Heart right ventricle (tissue), 16 donors: ENCODE measurements around the gene PBRM1. TPM values are rescaled to one million over a fixed set of nuclear protein-coding genes. Genes with fewer than 3 reads are reported as not detected.

ENCODE experiments used
- ATAC-seq, 8 donors: fragments of 200-7000 bp; cut with Tn5 transposase; one replicate each; pipeline ENCODE4 v1.9.1; 2020; ENCODE audit warnings: mild to moderate bottlenecking in 8 of 8, moderate library complexity in 8 of 8, moderate number of reproducible peaks in 1 of 8
- DNase-seq, 2 donors: peaks; one replicate each; pipeline ENCODE4 v3.0.0-alpha.2; 2020
- H3K27ac ChIP-seq, 10 donors: fragments of 200-600 bp; sonication (generic) in 2 of 10; one replicate each; pipeline versions ENCODE4 v1.5.0 to v1.8.0; 2020 to 2022; ENCODE audit warnings: mild to moderate bottlenecking in 3 of 10
- H3K27me3 ChIP-seq, 7 donors: fragments of 200-600 bp; one replicate each; pipeline ENCODE4 v1.8.0; 2021 to 2022; ENCODE audit warnings: mild to moderate bottlenecking in 2 of 7
- H3K36me3 ChIP-seq, 9 donors: fragments of 200-600 bp; sonication (generic) in 1 of 9; one replicate each; pipeline versions ENCODE4 v1.5.0 to v1.8.0; 2020 to 2022; ENCODE audit warnings: mild to moderate bottlenecking in 2 of 9
- H3K4me1 ChIP-seq, 9 donors: fragments of 200-600 bp; sonication (generic) in 1 of 9; one replicate each; pipeline versions ENCODE4 v1.5.0 to v1.8.0; 2020 to 2022; ENCODE audit warnings: mild to moderate bottlenecking in 4 of 9
- H3K4me3 ChIP-seq, 10 donors: fragments of 200-600 bp; sonication (generic) in 2 of 10; one replicate each; pipeline versions ENCODE4 v1.5.0 to v1.8.0; 2020 to 2022; ENCODE audit warnings: mild to moderate bottlenecking in 7 of 10, moderate library complexity in 2 of 10
- H3K9me3 ChIP-seq, 11 donors: fragments of 200-600 bp in 10 of 11; sonication (generic) in 2 of 11; one replicate each; pipeline versions ENCODE4 v1.5.0 to v1.8.0; 2013 to 2022; ENCODE audit warnings: mild to moderate bottlenecking in 2 of 11, control low read depth in 1 of 11, moderate library complexity in 1 of 11
- CTCF ChIP-seq, 9 donors: fragments of 200-600 bp; sonication (generic) in 2 of 9; IDR thresholded peaks; one replicate each; pipeline versions ENCODE4 v1.5.0 to v1.8.0; 2021 to 2022; ENCODE audit warnings: antibody characterized with exemption in 9 of 9, mild to moderate bottlenecking in 5 of 9, moderate library complexity in 1 of 9
- whole genome bisulfite sequencing, 2 donors: extraction: QIAGEN DNeasy Blood & Tissue Kit; methylation state at CpG; one replicate each; pipeline ENCODE4 v1.1.7; 2013; ENCODE audit warnings: inconsistent platforms in 1 of 2; 5-methylcytosine and 5-hydroxymethylcytosine counted together
- intact Hi-C, 10 donors: fragments of 100-400 bp; cut with DNase I; formaldehyde crosslinking; loops; one replicate each; pipeline versions ENCODE4 v1.11.1 to v1.14.2; 2022
- polyA plus RNA-seq, 2 donors: library from polyadenylated mRNA; stranded (reverse); fragments of 200-250 nt; gene quantifications; one replicate each; pipeline ENCODE4 v1.2.3, GENCODE V29; 2013
- total RNA-seq, 10 donors: library from RNA; stranded (reverse); fragmentation: NEBNext Ultra II Directional in 3 of 10; extraction: Animal tissue kit (Norgen Biotek cat#: 25700) in 3 of 10; gene quantifications; one replicate each; pipeline versions ENCODE4 v1.2.1 to v1.2.4, GENCODE V29; 2021 to 2023
- donor health status: Arrhythmogenic right ventricular cardiomyopathy.
- donor health status: ischemic (EF 13 %, LVEDD 7.1; RV severe dilation, severe dysfunction).
- donor health status: healthy with polysubstance abuse.
- donor health status: DM: no; HTN: yes; CAD: no.
- donor health status: DM: no; HTN: no; CAD: no.
- donor health status: ischemic (EF 25% LVEDD 6.9; RV normal size, moderate dysfunction).
- donor health status: ischemic (EF 25% LVEDD 5.7; RV mildly dilated, moderate dysfunction).
- donor health status: healthy.
- donor health status: DM: yes; HTN: yes; CAD: no.
- donor health status: Ischemic cardiomyopathy.
- donor health status: ischemic (EF 35%, LVEDD 5.7; RV mildly dilated, moderate dysfunction).
- donor health status: nonischemic (EF 11% LVEDD 7.7; RV severe dilation, severe dysfunction).
- donor health status: DM: yes; HTN: yes; CAD: no.
- donor health status: PGD.
- donor health status: ischemic (EF 29% LVEDD 5.4; RV normal size, mild dysfunction).
- donor health status: nonischemic (EF 23%, LVEDD 6.1; RV moderate dilation, normal function).

The PBRM1 gene
- total and polyA plus RNA-seq, 12 donors = 6.0 to 63.9 (median 50.8) TPM

GRCh38 chr3:52512727-52513126 lies 173.0 kb downstream of the PBRM1 start:
- H3K36me3 ChIP-seq = peaks cover 0 to 97% (median 0%) of the 10 kb centered on the region in 9 donors

GRCh38 chr3:52512105-52512504 lies 173.6 kb downstream of the PBRM1 start:
- Histone ChIP-seq H3K27ac (no peak overlapping the region), H3K9me3 (no peaks in the 10 kb centered on the region), H3K4me3 (no peak overlapping the region), H3K27me3 (no peaks in the 10 kb centered on the region), H3K4me1 (peaks cover 0 to 7% (median 0%) of the 10 kb centered on the region in 9 donors), H3K36me3 (peaks cover 0 to 97% (median 0%) of the 10 kb centered on the region in 9 donors)
- TF ChIP-seq CTCF (IDR thresholded peaks at IDR 0.05) = no peak
- intact Hi-C loops = no loop called here
- ATAC-seq (no peak), DNase-seq (no peak)
- WGBS, 2 donors = 69 to 73% methylated on average over 8 of the region's 8 CpGs

More at GRCh38 chr3:52512727-52513126, 173.0 kb downstream of the PBRM1 start:
- no peak overlapping the region for H3K4me3 ChIP-seq
- DNase-seq (no peak), ATAC-seq (no peak)
- intact Hi-C loops = no loop called here
- H3K4me1 ChIP-seq = peaks cover 0 to 7% (median 0%) of the 10 kb centered on the region in 9 donors
- H3K27ac ChIP-seq = no peak overlapping the region
- no peaks in the 10 kb centered on the region for H3K9me3 ChIP-seq
- 81 to 89% methylated on average over 17 of the region's 17 CpGs for WGBS, 2 donors
- no peak for TF ChIP-seq CTCF (IDR thresholded peaks at IDR 0.05)
- no peaks in the 10 kb centered on the region for H3K27me3 ChIP-seq

- Histone ChIP-seq H3K27me3 (no peaks in the 10 kb centered on the region), H3K36me3 (peaks cover 0 to 98% (median 0%) of the 10 kb centered on the region in 9 donors), H3K4me1 (peaks cover 0 to 7% (median 0%) of the 10 kb centered on the region in 9 donors), H3K9me3 (no peaks in the 10 kb centered on the region), H3K27ac (no peak overlapping the region), H3K4me3 (no peak overlapping the region)
- ATAC-seq (no peak), DNase-seq (no peak)
- intact Hi-C loops = no loop called here
- TF ChIP-seq CTCF (IDR thresholded peaks at IDR 0.05) = no peak
- 90 to 94% methylated on average over 7 of the region's 7 CpGs for WGBS, 2 donors
Observed at GRCh38 chr3:52511509-52511908, 174.2 kb downstream of the PBRM1 start.

- TF ChIP-seq CTCF (IDR thresholded peaks at IDR 0.05) = no peak
- H3K27me3 ChIP-seq = no peaks in the 10 kb centered on the region
- ATAC-seq = no peak
Observed at GRCh38 chr3:52509753-52510328, 175.9 kb downstream of the PBRM1 start.

More at GRCh38 chr3:52509753-52510328, 175.9 kb downstream of the PBRM1 start:
- intact Hi-C loops = no loop called here
- H3K4me1 ChIP-seq = no peaks in the 10 kb centered on the region
- H3K27ac ChIP-seq = no peak overlapping the region
- H3K9me3 ChIP-seq = no peaks in the 10 kb centered on the region
- H3K4me3 ChIP-seq = no peak overlapping the region
- 78 to 80% methylated on average over 12 of the region's 12 CpGs for WGBS, 2 donors
- peaks cover 0 to 99% (median 0%) of the 10 kb centered on the region in 9 donors for H3K36me3 ChIP-seq
- DNase-seq = no peak
